ENCODE measurements around the gene AFF3.

- TF ChIP-seq CTCF (IDR thresholded peaks at IDR 0.05), result no peak
- TF ChIP-seq ZFX (IDR thresholded peaks at IDR 0.05; ENCODE audit: borderline replicate concordance), result no peak
Measured at GRCh38 chr2:100178864-100179263, 36.5 kb upstream of the AFF3 start.

All from 22Rv1 (cell line).